OCI-LY1 (cell line): ENCODE data around the gene RAB3IL1.

Experiments used
- EZH2 ChIP-seq: fragments of 200-600 bp; sonication (generic), shearing (Covaris generic); IDR thresholded peaks from 2 replicates; pipeline ENCODE4 v1.8.0; 2017; ENCODE audit warnings: borderline replicate concordance, mixed run types, mild to moderate bottlenecking, antibody characterized with exemption, low read length, moderate library complexity, mixed read lengths
- TF ChIP-seq, protein P1 (sequence below): fragments of 200-600 bp; sonication (generic), shearing (Covaris generic); IDR thresholded peaks from 2 replicates; pipeline ENCODE4 v1.5.1; 2017; ENCODE audit warnings: mild to moderate bottlenecking, antibody characterized with exemption, low read length, moderate library complexity, mixed read lengths

DNA sequence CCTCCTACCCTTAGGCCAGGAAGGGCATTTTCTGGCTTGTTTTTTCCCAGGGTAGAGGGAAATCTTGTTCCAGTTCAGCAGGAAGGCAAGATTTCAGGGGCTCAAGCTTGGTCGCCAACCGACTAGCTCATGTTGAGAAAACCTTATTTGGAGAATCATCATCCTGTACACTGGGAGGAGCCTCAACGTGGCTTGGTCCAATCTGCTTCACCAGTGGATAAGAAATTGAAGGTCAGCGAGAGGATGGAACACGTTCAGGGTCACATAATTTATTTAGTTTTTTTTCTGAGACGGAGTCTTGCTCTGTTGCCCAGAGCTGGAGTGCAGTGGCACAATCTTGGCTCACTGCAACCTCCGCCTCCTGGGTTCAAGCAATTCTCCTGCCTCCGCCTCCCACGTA lies 68.7 kb downstream of the RAB3IL1 start:
- TF ChIP-seq, protein P1, sequence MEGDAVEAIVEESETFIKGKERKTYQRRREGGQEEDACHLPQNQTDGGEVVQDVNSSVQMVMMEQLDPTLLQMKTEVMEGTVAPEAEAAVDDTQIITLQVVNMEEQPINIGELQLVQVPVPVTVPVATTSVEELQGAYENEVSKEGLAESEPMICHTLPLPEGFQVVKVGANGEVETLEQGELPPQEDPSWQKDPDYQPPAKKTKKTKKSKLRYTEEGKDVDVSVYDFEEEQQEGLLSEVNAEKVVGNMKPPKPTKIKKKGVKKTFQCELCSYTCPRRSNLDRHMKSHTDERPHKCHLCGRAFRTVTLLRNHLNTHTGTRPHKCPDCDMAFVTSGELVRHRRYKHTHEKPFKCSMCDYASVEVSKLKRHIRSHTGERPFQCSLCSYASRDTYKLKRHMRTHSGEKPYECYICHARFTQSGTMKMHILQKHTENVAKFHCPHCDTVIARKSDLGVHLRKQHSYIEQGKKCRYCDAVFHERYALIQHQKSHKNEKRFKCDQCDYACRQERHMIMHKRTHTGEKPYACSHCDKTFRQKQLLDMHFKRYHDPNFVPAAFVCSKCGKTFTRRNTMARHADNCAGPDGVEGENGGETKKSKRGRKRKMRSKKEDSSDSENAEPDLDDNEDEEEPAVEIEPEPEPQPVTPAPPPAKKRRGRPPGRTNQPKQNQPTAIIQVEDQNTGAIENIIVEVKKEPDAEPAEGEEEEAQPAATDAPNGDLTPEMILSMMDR, result no peak
- TF ChIP-seq EZH2, result no peak
